COR-L47 (cell line): ENCODE data around the gene PLEKHB1.
A peak's percentile ranks its signal among the peaks of the same experiment; 100 is the strongest.

ENCODE experiments used
- DNase-seq: peaks from one replicate; lab custom pipeline; 2025; lab: John Stamatoyannopoulos, UW

PLEKHB1 gene, protein sequence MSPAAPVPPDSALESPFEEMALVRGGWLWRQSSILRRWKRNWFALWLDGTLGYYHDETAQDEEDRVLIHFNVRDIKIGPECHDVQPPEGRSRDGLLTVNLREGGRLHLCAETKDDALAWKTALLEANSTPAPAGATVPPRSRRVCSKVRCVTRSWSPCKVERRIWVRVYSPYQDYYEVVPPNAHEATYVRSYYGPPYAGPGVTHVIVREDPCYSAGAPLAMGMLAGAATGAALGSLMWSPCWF

DNA sequence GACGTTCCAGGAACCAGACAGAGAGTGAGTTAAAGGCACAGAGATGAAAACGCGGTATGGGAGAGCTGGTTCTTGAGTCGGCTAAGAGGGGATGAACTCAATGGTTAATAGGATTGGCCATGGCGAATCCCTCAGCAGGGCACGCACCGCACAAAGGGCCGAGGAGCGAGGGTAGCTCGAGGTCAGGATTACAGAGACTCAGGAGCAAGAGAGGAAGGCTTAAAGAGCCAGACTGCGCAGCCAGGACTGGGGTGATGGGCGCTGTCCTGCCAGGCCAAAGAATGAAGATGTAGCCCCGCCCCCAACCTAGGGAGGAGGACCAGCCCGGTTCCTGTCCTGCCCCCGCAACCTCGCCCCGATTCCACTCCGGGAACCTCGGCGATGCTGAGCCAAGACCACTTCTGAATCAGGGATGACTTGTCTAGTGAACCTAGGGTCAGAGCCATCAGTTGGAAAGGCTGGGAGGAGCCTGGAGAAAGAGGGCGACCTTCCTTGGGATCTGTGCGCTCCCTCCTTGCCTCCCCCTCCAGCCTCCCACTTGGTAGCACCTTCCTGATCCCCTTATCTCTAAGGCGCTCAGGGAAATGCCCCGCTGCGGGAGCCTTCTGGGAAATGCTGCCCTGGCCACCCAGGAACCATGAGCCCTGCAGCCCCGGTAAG, at the start of gene PLEKHB1:
Gene PLEKHB1, plus strand, starts transcription at position 610 of the 660 bp plus-strand sequence. Its CDS starts 28 bp downstream, at position 638.
- DNase-seq: no peak

DNA sequence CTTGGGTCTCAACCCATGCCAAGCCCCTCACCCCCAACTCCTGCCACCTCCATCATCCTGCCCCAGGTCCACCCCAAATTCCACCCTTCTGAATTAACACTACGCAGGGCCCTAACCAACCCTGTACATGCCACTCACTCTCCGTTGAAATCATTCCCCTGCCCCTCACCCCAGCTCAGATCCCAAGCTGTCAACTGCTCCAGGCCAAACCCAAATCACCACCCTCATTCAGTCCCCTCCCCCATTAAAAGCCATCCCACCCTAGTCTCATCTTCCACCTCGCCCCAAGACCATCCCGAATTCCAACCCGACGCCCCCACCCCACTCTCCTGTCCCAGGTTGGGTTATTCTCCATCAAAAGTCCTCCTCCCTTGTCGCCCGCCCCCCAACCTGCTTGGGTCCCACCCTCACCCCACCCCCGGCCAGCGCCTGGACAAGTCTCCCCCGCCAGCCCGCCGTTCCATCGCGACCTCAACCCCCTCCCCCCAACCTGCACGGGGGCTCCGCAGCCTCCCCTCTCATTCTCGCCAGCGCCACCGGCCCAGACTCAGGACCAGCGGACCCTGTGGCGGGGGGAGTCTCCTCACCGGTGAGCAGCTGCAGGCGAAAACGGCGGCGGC, 48.9 kb upstream of the PLEKHB1 start:
- DNase-seq: no peak

DNA sequence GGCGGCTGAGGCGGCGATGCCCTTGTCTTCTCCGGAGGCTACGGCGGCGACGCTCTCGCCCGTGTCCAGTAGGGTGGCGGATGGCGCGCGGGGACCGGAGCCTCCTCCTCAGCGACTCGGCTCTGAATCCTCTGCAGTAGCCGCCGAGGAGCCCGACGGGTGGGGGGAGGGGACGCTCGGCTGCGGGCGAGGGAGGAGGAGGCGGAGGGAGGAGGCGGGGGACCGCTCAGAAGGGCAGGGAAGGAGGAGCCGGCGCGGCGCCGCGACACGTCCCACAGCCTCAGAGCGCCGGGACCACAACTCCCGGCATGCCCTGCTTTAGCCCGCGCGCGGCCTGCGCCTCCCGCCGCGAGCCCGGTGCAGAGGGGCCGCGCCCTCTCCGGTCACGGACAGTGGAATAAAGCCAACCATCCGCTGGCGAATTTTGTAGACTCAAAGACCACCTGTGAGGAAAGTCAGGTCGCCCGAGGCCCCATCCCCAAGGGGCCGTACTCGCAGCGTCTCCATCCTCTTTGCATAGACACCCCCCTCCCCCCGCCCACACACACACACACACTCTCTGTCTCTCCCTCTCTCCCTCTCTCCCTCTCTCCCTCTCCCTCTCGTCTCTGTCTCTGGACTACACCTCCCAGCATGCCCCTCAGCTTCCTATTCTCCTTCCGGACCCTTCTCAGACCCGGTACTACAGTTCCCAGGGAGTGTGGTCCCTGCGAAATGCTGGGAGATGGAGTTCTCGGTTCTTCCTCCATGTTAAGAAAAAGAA, 48.2 kb upstream of the PLEKHB1 start, which contains the start of gene FAM168A:
Gene FAM168A, minus strand, starts transcription at position 157 of the 763 bp plus-strand sequence. CDS start 129,638 bp downstream, outside the sequence.
- DNase-seq: peak; percentile 97

DNA sequence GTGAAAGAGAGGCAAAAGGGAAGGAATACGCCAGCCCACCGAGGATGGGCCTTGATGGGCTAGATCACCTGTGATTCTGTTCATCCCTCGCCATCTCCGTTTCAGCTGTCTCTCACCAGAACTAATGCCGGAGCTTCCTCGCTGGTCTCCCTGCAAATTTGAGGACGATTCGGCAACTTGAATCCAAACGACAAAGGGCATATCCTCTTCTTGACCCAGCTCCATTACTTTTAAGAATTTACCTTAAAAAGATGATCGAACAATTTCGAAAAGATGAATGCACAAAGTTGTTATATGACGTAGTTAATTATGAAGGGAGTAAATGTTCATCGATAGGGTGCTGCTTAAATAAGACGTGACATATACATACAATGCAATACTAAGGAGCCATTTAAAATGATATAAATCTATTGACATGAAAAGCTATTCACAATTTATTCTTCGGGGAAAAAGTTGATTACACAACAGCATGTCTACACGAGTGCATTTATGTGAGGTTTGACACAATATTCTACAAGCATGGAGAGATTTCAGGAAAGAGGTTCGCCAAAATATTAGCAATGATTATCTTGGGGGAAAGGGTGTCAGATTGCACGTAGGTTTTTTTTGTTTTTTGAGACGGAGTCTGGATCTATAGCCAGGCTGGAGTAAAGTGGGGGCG, 47.5 kb upstream of the PLEKHB1 start:
- no peak for DNase-seq

DNA sequence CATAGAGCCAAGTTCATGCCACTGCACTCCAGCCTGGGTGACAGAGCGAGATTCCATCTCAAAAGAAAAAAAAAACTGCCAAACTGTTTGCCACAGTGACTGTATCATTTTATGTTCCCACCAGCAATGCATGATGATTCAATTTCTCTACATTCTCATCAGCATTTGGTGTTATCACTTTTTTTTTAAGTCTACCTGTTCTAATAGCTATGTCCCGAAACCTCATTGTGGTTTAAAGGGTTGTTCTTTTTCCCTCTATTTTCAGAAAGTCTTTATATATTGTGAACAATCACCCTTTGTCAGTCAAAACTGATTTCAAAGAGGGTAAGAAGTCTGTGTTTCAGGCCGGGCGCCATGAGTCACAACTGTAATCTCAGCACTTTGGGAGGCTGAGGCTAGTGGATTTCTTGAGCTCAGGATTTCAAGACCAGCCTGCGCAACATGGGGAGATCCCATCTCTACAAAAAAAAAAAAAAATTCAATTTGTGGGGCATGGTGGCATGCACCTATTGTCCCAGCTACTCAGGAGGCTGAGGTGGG, 33.7 kb upstream of the PLEKHB1 start:
- DNase-seq: no peak

DNA sequence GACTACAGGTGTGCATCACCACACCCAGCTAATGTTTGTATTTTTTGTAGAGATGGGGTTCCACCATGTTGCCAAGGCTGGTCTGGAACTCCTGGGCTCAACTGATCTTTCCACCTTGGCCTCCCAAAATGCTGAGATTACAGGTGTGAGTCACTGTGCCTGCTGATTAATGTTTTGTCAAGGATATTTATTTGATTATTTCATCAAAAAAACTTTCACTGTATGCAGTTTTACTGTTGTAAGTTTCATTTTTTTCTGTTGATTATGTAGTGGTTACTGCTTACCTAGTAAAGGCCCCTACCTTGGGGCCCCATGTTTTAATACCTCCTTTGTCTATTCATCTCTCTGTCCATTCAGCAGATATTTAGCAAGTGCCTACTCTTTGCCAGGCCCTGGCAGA, 31.8 kb upstream of the PLEKHB1 start:
- no peak for DNase-seq

DNA sequence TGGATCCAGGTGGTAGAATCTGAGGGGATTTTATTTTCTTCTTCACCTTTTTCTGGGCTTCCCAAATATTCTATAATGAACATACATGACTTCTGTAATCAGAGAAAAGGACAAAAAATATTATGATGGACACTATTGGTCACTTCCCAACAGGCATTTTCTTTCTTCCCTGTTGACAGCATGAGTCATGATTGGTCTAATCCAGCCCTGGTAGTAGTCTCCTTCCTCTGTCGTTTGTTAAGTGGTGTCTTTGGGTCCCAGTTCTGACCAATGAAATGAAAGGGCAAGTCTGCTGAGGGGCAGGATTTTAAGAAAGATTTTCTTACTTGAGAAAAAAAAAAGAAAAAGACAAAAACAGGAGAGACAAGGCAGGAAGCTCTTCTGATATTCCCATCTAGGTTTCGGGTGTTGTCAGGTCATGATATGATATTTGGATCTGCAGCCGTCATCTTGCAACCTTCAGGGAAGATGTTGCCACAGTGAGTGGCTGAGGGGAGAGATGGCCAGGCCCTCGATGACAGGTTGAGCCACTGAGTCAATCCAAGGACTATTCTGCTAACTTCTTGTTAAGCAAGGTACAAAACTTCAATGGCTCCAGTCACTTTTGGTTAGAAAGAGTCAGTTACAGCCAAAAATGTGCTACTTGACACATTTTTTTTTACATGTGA, 23.3 kb upstream of the PLEKHB1 start:
- no peak for DNase-seq

DNA sequence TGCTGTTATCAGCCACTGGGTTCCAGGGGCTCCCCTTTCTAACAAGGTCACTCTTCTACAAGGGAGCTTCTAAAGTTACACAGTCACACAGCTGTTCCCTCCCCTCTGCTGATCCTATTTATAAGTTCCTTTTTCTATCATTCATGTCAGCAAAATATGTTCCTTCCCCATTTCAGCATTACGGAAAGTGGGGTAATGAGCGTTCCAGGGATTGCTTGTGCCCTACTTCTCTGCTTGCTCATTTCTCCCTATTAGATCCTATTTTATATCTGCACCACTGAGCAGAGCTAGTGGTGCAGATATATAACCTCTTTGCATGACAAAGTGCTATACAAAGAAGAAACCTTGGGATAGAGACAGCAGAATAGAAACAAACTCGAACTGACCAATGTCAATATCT, 22.7 kb upstream of the PLEKHB1 start:
- DNase-seq: no peak

DNA sequence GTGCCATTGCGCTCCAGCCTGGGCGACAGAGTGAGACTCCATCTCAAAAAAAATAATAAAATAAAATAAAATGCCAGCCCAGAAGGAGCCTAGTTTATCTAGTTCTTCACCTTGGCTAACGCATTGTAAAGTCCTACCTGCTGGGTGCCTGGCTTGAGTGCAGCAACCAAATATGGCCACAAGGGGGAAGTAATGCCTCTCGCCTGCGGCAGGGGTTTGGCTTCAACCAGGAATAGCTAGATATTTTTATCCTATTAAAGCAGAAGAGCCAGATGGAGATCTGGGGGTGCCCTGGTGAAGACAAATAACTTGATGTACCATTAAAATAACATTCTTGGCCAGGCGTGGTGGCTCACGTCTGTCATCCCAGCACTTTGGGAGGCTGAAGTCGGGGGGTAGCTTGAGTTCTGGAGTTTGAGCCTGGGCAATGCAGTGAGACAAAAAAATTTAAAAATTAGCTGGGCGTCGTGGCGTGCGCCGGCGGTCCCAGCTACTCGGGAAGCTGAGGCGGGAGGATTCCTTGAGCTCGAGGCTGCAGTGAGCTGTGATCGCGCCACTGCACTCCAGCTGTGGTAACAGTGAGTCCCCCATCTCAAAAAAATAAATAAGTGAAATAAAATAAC, 20.6 kb upstream of the PLEKHB1 start:
- peak; percentile 63 for DNase-seq

DNA sequence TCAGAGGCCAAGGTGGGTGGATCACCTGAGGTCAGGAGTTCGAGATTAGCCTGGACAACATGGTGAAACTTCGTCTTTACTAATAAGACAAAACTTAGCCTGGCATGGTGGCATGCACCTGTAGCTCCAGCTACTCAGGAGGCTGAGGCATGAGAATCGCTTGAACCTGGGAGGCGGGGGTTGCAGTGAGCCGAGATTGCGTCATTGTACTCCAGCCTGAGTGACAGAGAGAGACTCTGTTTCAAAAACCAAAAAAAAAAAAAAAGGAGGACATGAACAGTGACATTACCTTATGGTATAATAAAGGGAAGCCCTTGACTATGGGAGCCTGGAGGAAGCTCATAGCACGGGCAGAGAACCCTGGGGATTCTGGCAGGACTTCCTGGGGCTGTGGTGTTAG, 16.5 kb upstream of the PLEKHB1 start:
- DNase-seq: no peak

DNA sequence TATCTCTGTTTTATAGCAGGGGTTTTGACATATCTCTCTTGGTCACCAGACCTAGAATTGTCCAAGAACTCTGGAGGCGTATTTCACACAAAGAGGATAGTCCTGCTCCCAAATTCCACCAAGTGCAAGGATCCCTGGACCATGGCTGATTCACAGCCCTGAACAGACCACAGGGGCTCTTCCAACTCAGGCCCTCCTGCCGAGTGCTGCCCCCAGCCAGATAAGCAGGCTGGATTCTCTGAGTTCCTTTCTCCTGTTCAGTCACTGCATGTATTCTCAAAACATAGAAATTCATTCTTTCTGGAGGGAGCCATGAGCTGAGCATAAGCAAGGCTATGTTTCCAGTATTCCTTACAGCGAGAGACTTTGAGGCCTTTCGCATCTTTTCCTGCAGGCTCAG, 13.4 kb upstream of the PLEKHB1 start:
- DNase-seq: no peak

DNA sequence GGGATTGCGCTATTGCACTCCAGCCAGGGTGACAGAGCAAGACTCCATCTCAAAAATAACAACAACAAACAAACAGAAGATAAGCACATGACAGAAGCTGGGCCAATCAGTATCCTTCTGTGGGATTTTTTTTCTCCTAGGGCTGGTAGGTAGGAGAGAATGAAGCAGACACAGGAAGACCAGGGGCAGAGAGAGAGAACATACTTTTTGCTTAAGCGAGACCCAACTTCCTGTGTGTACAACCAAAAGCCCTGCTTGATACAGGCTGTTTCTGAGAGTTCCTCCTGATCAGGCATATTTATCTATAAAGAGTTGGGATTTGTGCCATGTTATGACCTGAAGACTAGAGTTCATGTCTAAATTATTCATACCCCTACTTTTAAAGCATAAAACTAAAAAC, 12.4 kb upstream of the PLEKHB1 start:
- DNase-seq: no peak

DNA sequence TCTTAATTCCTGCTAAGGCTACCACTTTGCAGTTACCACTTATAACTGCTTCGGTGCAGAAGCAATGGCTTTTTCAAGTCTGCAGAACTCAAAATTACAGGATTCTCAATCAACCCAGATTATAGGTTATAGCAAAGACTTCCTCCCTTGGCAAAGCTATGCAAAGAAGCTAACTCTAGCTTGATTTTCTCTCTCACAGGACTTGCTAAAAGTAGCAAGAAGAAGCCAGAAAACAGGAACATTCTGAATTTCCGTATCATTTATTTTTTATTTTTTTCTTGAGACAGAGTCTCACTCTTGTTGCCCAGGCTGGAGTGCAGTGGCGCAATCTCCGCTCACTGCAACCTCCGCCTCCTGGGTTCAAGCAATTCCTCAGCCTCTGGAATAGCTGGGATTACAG, 10.7 kb upstream of the PLEKHB1 start:
- DNase-seq: no peak

DNA sequence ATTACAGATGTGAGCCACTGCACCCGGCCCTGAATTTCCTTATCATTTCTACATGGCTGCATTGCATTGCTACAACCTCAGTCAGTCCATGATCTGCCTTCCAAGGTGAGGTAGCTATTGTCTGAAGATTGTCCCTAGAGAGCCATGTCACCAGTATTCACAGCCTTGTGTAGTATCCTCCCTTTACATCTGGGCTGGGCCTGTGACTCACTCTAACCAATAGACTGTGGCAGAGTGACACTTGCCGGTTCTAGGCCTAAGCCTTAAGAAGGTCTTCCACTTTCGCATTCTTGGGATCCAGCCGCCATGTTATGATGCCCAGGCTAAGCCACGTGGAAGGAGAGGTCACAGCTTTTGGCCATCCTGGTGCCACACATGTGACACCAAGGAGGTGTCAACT, 10.1 kb upstream of the PLEKHB1 start:
- no peak for DNase-seq

DNA sequence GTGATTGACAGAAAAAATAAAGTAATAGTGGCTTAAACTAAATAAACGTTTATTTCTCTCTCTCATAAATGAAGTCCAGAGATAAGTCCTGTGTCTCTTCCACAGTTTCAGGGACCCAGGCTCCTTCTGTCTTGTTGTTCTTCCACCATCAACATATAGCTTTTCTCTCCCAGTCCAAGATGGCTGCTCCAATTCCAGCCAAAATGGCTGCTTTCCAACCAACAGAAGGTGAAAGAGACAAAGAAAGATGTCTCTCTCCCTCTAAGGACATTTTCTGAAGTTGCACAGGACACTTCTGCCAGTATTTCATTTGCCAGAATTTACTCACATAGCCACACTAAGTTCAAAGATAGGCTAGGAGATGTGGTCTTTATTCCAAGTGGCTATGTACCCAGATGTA, 9.4 kb upstream of the PLEKHB1 start:
- DNase-seq: no peak

DNA sequence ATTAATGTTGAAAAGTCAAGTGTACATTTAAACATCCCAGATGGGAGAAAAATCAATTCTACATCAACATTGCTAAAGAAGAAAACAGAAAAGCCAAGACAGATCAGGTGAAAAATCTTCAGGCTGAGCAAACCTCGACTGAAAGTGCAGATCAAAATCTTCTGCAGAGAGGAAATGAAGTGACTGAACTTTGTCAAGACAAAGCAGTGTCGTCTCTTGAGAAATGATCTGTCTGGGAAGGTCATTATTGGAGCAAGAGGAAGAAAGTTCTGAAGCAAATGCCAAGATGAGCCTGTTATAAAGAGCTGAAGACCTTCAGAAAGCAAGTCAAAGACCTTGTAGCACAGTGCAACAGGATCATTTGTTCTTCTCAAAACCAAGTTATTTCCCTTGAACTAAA, 5.8 kb upstream of the PLEKHB1 start:
- no peak for DNase-seq

DNA sequence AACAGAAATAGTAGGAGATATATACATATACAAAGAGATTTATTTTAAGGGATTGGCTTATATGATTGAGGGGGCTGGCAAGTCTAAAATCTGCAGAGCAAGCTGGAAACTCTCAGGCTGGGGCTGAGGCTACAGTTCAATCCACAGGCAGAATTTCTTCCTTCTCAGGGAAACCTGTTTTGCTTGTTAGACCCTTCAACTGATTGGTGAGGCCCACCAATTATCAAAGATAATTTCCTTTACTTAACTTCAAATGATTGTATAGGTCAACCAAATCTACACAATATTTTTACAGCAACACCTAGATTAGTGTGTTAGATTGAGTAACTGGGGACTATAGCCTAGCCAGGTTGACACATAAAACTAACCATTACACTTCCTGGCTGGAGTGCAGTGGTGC, 4.7 kb upstream of the PLEKHB1 start:
- no peak for DNase-seq

DNA sequence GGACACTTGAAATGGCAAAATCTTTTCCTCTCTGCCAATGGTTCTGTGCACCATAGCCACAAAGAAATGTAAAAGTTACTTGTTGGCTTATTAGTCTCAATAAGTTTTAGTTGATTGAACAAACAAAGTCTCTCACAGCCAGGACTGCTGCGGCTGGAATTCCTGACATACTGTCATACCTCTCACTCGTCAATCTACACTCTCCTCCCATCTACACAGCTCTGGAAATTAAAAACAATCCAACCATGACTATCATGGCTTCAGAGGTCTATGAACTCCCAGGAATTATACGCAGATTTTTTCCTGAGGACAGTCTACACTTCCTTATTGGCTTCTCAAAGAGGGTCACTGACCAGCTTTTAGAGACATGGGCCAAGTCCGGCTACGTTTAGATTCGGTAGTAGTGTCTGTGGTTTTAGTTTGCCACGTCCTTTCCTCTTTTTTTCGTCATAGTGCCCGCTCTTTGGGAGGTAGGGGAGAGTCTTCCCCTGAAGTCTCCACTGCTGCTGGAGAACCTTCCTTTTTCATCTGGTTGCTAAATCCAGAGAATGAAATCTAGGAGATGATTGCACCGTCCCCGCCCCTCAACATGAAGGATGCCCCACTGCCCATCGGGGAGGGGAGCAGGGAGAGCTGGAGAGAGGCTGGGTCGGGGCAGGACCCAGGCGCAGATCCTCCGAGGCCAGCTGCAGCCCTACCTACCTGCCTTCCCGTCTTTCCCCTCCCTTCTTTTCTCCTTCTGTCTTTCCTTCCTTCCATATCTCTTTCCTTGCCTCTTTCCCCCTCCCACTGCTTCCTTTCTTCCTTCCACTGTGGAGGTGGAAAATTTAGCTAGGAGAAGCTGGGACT, 1.0 kb upstream of the PLEKHB1 start:
- no peak for DNase-seq

DNA sequence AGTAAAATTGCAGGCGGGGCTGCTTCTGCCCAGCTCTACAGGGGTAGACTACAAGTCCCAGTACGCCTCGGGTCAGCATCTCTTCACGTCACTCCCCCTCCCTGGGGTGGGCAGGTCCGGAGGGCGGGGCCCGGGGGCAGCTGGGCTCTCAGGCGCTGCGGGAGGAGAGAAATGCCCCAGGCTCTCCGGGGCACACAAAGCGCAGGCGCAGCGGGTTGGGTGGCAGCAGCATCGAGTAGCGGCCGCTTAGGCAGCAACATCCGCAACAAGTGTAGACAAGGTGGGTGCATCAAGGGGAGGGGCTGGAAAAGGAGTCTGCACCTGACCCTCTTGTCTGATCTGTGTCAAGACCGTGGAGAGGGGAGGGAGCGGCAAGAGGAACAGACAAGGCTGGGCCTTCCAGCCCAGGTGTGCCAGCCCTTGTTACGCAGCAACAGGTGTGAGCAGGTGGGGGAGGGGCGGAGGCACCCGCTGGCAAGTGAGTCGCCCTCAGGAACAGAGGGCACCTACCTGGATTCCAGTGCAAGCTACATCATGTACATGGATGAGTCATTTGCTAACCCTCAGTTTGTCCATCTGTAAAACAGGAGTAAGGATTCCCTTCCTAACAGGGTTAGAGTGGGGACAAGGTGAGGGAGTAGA, 1.2 kb downstream of the PLEKHB1 start:
- DNase-seq: peak; percentile 94
